Naive thymus-derived CD4-positive, alpha-beta T cell (primary cell): ENCODE measurements around the gene AMMECR1L. TPM values are rescaled to one million over a fixed set of nuclear protein-coding genes. Genes with fewer than 3 reads are reported as not detected.

Source experiments
- ATAC-seq: fragments of 150-1000 bp; cut with Tn5 transposase; 2 replicates; pipeline ENCODE4 v1.10.0; 2021; ENCODE audit warnings: mild to moderate bottlenecking, moderate library complexity
- CTCF ChIA-PET: fragments of 350-600 bp; sonication (Branson Sonifier 250); formaldehyde crosslinking; loops from one replicate; lab custom pipeline; 2021; ENCODE audit warnings: antibody characterized with exemption; lab: Charles Lee
- POLR2A ChIA-PET: fragments of 350-600 bp; sonication (Branson Sonifier 250); formaldehyde crosslinking; loops from one replicate; lab custom pipeline; 2021; ENCODE audit warnings: antibody characterized with exemption, inconsistent platforms; lab: Charles Lee
- DNase-seq, 9 donors: peaks; one replicate each; pipeline versions ENCODE4 v3.0.0 to v3.0.0-alpha.2; 2020 to 2022; ENCODE audit warnings: mixed read lengths in 1 of 9
- H3K27ac ChIP-seq: one replicate; pipeline ENCODE4 v1.7.0; 2013; ENCODE audit warnings: mild to moderate bottlenecking, low read depth, low read length, moderate library complexity
- H3K27me3 ChIP-seq, 2 donors: one replicate each; pipeline ENCODE4 v1.7.0; 2013; ENCODE audit warnings: low read length in 2 of 2, mild to moderate bottlenecking in 2 of 2, moderate library complexity in 2 of 2; ENCODE audit not compliant: control insufficient read depth in 2 of 2, insufficient read depth in 2 of 2
- H3K36me3 ChIP-seq, 3 experiments: 1 replicate in 2 of 3; 2 replicates in 1 of 3; pipeline ENCODE4 v1.7.0; 2013; ENCODE audit warnings: low read length in 3 of 3, mild to moderate bottlenecking in 3 of 3, moderate library complexity in 1 of 3; ENCODE audit not compliant: insufficient read depth in 3 of 3, control insufficient read depth in 2 of 3
- H3K4me1 ChIP-seq, 2 donors: one replicate each; pipeline ENCODE4 v1.7.0; 2013; ENCODE audit warnings: low read length in 2 of 2, mild to moderate bottlenecking in 2 of 2, moderate library complexity in 1 of 2; ENCODE audit not compliant: control insufficient read depth in 2 of 2, insufficient read depth in 2 of 2
- H3K4me3 ChIP-seq: 2 replicates; pipeline ENCODE4 v1.7.0; 2013; ENCODE audit warnings: mild to moderate bottlenecking, low read length
- H3K9me3 ChIP-seq, 3 experiments: 1 replicate in 2 of 3; 2 replicates in 1 of 3; pipeline ENCODE4 v1.7.0; 2013; ENCODE audit warnings: low read length in 3 of 3; ENCODE audit not compliant: control insufficient read depth in 2 of 3
- H3K27ac Mint-ChIP-seq, 9 donors: one replicate each; pipeline ENCODE4 v1.8.0; 2020 to 2022; ENCODE audit warnings: mixed read lengths in 9 of 9, mild to moderate bottlenecking in 8 of 9, moderate library complexity in 5 of 9, inconsistent platforms in 2 of 9
- H3K27me3 Mint-ChIP-seq, 5 donors: one replicate each; pipeline ENCODE4 v1.8.0; 2021 to 2022; ENCODE audit warnings: mixed read lengths in 5 of 5, mild to moderate bottlenecking in 1 of 5
- H3K36me3 Mint-ChIP-seq, 5 donors: one replicate each; pipeline ENCODE4 v1.8.0; 2020 to 2022; ENCODE audit warnings: mixed read lengths in 5 of 5, mild to moderate bottlenecking in 3 of 5, inconsistent platforms in 1 of 5
- H3K4me1 Mint-ChIP-seq, 7 donors: one replicate each; pipeline ENCODE4 v1.8.0; 2020 to 2022; ENCODE audit warnings: mixed read lengths in 7 of 7, mild to moderate bottlenecking in 3 of 7, inconsistent platforms in 1 of 7
- H3K4me3 Mint-ChIP-seq, 10 donors: one replicate each; pipeline ENCODE4 v1.8.0; 2020 to 2022; ENCODE audit warnings: mild to moderate bottlenecking in 10 of 10, mixed read lengths in 10 of 10, moderate library complexity in 6 of 10, inconsistent platforms in 2 of 10
- H3K9me3 Mint-ChIP-seq, 11 donors: one replicate each; pipeline ENCODE4 v1.8.0; 2020 to 2022; ENCODE audit warnings: mixed read lengths in 11 of 11, mild to moderate bottlenecking in 4 of 11, inconsistent platforms in 1 of 11, moderate library complexity in 1 of 11
- intact Hi-C, 2 donors: fragments of 100-400 bp; cut with micrococcal nuclease; formaldehyde crosslinking; loops; one replicate each; pipeline ENCODE4 v1.15.1; 2023
- polyA plus RNA-seq, 2 donors: library from polyadenylated mRNA; unstranded; fragments of 300-500 nt; fragmentation: Illumina TruSeq; gene quantifications; one replicate each; pipeline ENCODE4 v1.2.3, GENCODE V29; 2021
- total RNA-seq, 6 experiments: library from RNA in 5 of 6; stranded (reverse) in 5 of 6; gene quantifications; 1 replicate in 5 of 6; 2 replicates in 1 of 6; pipeline ENCODE4 v1.2.3 and lab custom pipeline; 2021 to 2026

Gene AMMECR1L
- total and polyA plus RNA-seq, 7 experiments from 2014 or later, result 4.4 to 17.2 (median 12.0) TPM

- Mint-ChIP-seq H3K9me3 (no peaks in the 10 kb centered on the region), H3K27ac (peak overlapping the region; percentile 75 to 94 (median 89)), H3K36me3 (peaks cover 0 to 16% (median 0%) of the 10 kb centered on the region in 5 donors), H3K27me3 (no peaks in the 10 kb centered on the region), H3K4me1 (peaks cover 37 to 76% (median 69%) of the 10 kb centered on the region in 7 donors), H3K4me3 (peak overlapping the region; percentile 78 to 100 (median 92))
- intact Hi-C loops, result loop anchor here (1.0 to 10.0 kb wide), 6 partner anchors 26 to 360 kb away; partner anchors contain the start of genes IWS1 (in 2 of the 2), POLR2D (in 2 of the 2), UGGT1 (in 2 of the 2) and SAP130 (in 1 of the 2)
- no peaks in the 10 kb centered on the region for H3K9me3 ChIP-seq
- no peak for DNase-seq
- peak overlapping the region; percentile 55 for H3K27ac ChIP-seq
- H3K4me1 ChIP-seq, result peaks cover 15 to 24% of the 10 kb centered on the region in 2 donors
- H3K4me3 ChIP-seq, result peak overlapping the region; percentile 43
- H3K27me3 ChIP-seq, result no peaks in the 10 kb centered on the region
- ATAC-seq, result no peak
- ChIA-PET POLR2A (interaction anchor here (0.7 kb wide), 2 partner anchors 73 to 372 kb away, joined by 3 read pairs; partner anchors contain the start of gene WDR33), CTCF (interaction anchor here (0.6 kb wide), 2 partner anchors 49 to 126 kb away, joined by 3 to 4 read pairs; no protein-coding TSS in a partner anchor)
- peaks cover 0 to 20% (median 8%) of the 10 kb centered on the region in 3 experiments for H3K36me3 ChIP-seq
These were observed 1.3 kb downstream of the AMMECR1L start for GRCh38 chr2:127884436-127884835.

- DNase-seq (no peak), ATAC-seq (no peak)
- Mint-ChIP-seq H3K36me3 (peaks cover 0 to 23% (median 0%) of the 10 kb centered on the region in 5 donors), H3K4me1 (peaks cover 42 to 86% (median 84%) of the 10 kb centered on the region in 7 donors), H3K27ac (peak overlapping the region in 1 of 9 donors; percentile 70), H3K27me3 (no peaks in the 10 kb centered on the region), H3K4me3 (no peak overlapping the region), H3K9me3 (no peaks in the 10 kb centered on the region)
- CTCF ChIA-PET, result no interaction called here
- peaks cover 0 to 23% (median 8%) of the 10 kb centered on the region in 3 experiments for H3K36me3 ChIP-seq
- no peaks in the 10 kb centered on the region for H3K9me3 ChIP-seq
- no peaks in the 10 kb centered on the region for H3K27me3 ChIP-seq
- peaks cover 8 to 16% of the 10 kb centered on the region in 2 donors for H3K4me1 ChIP-seq
- H3K4me3 ChIP-seq, result no peak overlapping the region
- intact Hi-C loops, result loop anchor here (5.0 to 10.0 kb wide), 4 partner anchors 147 to 355 kb away; partner anchors contain the start of genes IWS1 (in 2 of the 2), UGGT1 (in 2 of the 2), SAP130 (in 1 of the 2) and SFT2D3 (in 1 of the 2)
- H3K27ac ChIP-seq, result no peak overlapping the region
- POLR2A ChIA-PET, result interaction anchor here (0.6 to 1.0 kb wide), 3 partner anchors 11 to 178 kb away, joined by 3 to 5 read pairs (median 3); partner anchors contain the start of gene SFT2D3
These were observed 5.9 kb downstream of the AMMECR1L start for GRCh38 chr2:127879899-127880298.

GRCh38 chr2:127877626-127878025, 8.1 kb downstream of the AMMECR1L start:
- no peak for DNase-seq
- H3K4me1 ChIP-seq, result peaks cover 0 to 10% of the 10 kb centered on the region in 2 donors
- intact Hi-C loops, result no loop called here
- no peaks in the 10 kb centered on the region for H3K9me3 ChIP-seq
- no peaks in the 10 kb centered on the region for H3K27me3 Mint-ChIP-seq
- H3K4me3 ChIP-seq, result no peak overlapping the region
- POLR2A ChIA-PET, result no interaction called here
- no peaks in the 10 kb centered on the region for H3K27me3 ChIP-seq
- CTCF ChIA-PET, result interaction anchor here (1.1 kb wide), 1 partner anchor 67 kb away, joined by 3 read pairs; the partner anchor contains the start of gene WDR33
- H3K4me3 Mint-ChIP-seq, result no peak overlapping the region
- peaks cover 4 to 28% (median 11%) of the 10 kb centered on the region in 5 donors for H3K36me3 Mint-ChIP-seq
- H3K27ac ChIP-seq, result no peak overlapping the region
- H3K36me3 ChIP-seq, result peaks cover 0 to 42% (median 13%) of the 10 kb centered on the region in 3 experiments
- no peak for ATAC-seq
- no peaks in the 10 kb centered on the region for H3K9me3 Mint-ChIP-seq
- H3K27ac Mint-ChIP-seq, result no peak overlapping the region
- H3K4me1 Mint-ChIP-seq, result peaks cover 37 to 87% (median 81%) of the 10 kb centered on the region in 7 donors

DNA sequence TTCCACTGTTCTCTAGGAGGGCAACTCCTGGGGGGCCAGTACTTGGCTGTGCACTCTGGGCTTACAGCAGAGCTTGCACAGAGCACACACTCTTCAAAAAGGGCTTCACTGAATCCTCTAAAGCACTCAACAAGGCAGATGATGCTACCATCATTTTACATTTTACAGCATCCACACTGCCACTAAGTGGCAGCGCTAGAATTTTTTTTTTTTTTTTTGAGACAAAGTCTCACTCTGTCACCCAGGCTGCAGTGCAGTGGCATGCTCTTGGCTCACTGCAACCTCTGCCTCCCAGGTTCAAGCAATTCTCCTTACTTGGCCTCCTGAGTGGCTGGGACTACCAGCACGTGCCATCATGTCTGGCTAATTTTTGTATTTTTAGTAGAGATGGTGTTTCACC, 8.6 kb downstream of the AMMECR1L start:
- H3K27me3 Mint-ChIP-seq, result no peaks in the 10 kb centered on the region
- H3K27ac Mint-ChIP-seq, result peak overlapping the region in 3 of 9 donors; percentile 46 to 68 (median 67)
- peaks cover 7 to 33% (median 11%) of the 10 kb centered on the region in 5 donors for H3K36me3 Mint-ChIP-seq

GRCh38 chr2:127874378-127875269, 11.1 kb downstream of the AMMECR1L start:
- H3K27ac ChIP-seq, result peak overlapping the region; percentile 28

More for the DNA sequence above, 8.6 kb downstream of the AMMECR1L start:
- ChIA-PET POLR2A (no interaction called here), CTCF (interaction anchor here (1.0 kb wide), 1 partner anchor 16 kb away, joined by 3 read pairs; no protein-coding TSS in a partner anchor)
- H3K4me3 Mint-ChIP-seq, result no peak overlapping the region
- H3K4me1 ChIP-seq, result peaks cover 0 to 10% of the 10 kb centered on the region in 2 donors
- peaks cover 0 to 43% (median 13%) of the 10 kb centered on the region in 3 experiments for H3K36me3 ChIP-seq
- H3K27ac ChIP-seq, result no peak overlapping the region
- no peaks in the 10 kb centered on the region for H3K9me3 ChIP-seq
- ATAC-seq (no peak), DNase-seq (no peak)
- no peaks in the 10 kb centered on the region for H3K27me3 ChIP-seq
- intact Hi-C loops, result no loop called here
- H3K9me3 Mint-ChIP-seq, result no peaks in the 10 kb centered on the region
- peaks cover 41 to 85% (median 77%) of the 10 kb centered on the region in 7 donors for H3K4me1 Mint-ChIP-seq
- no peak overlapping the region for H3K4me3 ChIP-seq

GRCh38 chr2:127873707-127874303, 12.0 kb downstream of the AMMECR1L start:
- Histone ChIP-seq H3K9me3 (no peaks in the 10 kb centered on the region), H3K36me3 (peaks cover 6 to 53% (median 12%) of the 10 kb centered on the region in 3 experiments), H3K27ac (no peak overlapping the region), H3K4me1 (peaks cover 0 to 10% of the 10 kb centered on the region in 2 donors), H3K4me3 (no peak overlapping the region), H3K27me3 (no peaks in the 10 kb centered on the region)
- Mint-ChIP-seq H3K4me1 (peaks cover 32 to 52% (median 44%) of the 10 kb centered on the region in 7 donors), H3K9me3 (no peaks in the 10 kb centered on the region), H3K36me3 (peaks cover 7 to 37% (median 17%) of the 10 kb centered on the region in 5 donors), H3K27me3 (no peaks in the 10 kb centered on the region), H3K4me3 (no peak overlapping the region), H3K27ac (peak overlapping the region in 7 of 9 donors; percentile 38 to 88 (median 76))
- CTCF ChIA-PET, result no interaction called here
- intact Hi-C loops, result loop anchor here in 1 of 2 donors (2.0 kb wide), 1 partner anchor 15 kb away; the partner anchor contains the start of gene POLR2D
- POLR2A ChIA-PET, result no interaction called here
- no peak for DNase-seq
- ATAC-seq, result no peak

More at GRCh38 chr2:127874378-127875269, 11.1 kb downstream of the AMMECR1L start:
- CTCF ChIA-PET, result no interaction called here
- H3K27ac Mint-ChIP-seq, result peak overlapping the region; percentile 38 to 88 (median 74)
- peaks cover 5 to 49% (median 6%) of the 10 kb centered on the region in 3 experiments for H3K36me3 ChIP-seq
- H3K4me1 ChIP-seq, result peaks cover 0 to 10% of the 10 kb centered on the region in 2 donors
- H3K27me3 ChIP-seq, result no peaks in the 10 kb centered on the region
- H3K9me3 Mint-ChIP-seq, result no peaks in the 10 kb centered on the region
- intact Hi-C loops, result loop anchor here in 1 of 2 donors (2.0 kb wide), 1 partner anchor 16 kb away; the partner anchor contains the start of gene POLR2D
- H3K9me3 ChIP-seq, result no peaks in the 10 kb centered on the region
- POLR2A ChIA-PET, result no interaction called here
- H3K4me3 Mint-ChIP-seq, result peak overlapping the region in 6 of 10 donors; percentile 1 to 36 (median 5)
- peak; percentile 59 for ATAC-seq
- peaks cover 38 to 61% (median 52%) of the 10 kb centered on the region in 7 donors for H3K4me1 Mint-ChIP-seq
- no peak overlapping the region for H3K4me3 ChIP-seq
- DNase-seq, result peak in 2 of 9 donors; percentile 3 to 35
- H3K36me3 Mint-ChIP-seq, result peaks cover 7 to 37% (median 15%) of the 10 kb centered on the region in 5 donors
- no peaks in the 10 kb centered on the region for H3K27me3 Mint-ChIP-seq
